A549 treated with ZK216348 at 1 μM for 4 hours (cell line): ENCODE measurements around the gene CCDC121. TPM values are rescaled to one million over a fixed set of nuclear protein-coding genes. Genes with fewer than 3 reads are reported as not detected.

Experiments
- total RNA-seq: library from RNA; stranded (reverse); fragments of 200-300 nt; extraction: Qiagen RNA extraction; gene quantifications from 5 replicates; pipeline ENCODE4 v1.2.3, GENCODE V29; 2022; ENCODE audit warnings: low read depth

The CCDC121 gene, protein sequence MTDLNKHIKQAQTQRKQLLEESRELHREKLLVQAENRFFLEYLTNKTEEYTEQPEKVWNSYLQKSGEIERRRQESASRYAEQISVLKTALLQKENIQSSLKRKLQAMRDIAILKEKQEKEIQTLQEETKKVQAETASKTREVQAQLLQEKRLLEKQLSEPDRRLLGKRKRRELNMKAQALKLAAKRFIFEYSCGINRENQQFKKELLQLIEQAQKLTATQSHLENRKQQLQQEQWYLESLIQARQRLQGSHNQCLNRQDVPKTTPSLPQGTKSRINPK
- total RNA-seq, result 2.7 to 4.6 TPM (median 4.0 TPM) in 5 replicates

DNA sequence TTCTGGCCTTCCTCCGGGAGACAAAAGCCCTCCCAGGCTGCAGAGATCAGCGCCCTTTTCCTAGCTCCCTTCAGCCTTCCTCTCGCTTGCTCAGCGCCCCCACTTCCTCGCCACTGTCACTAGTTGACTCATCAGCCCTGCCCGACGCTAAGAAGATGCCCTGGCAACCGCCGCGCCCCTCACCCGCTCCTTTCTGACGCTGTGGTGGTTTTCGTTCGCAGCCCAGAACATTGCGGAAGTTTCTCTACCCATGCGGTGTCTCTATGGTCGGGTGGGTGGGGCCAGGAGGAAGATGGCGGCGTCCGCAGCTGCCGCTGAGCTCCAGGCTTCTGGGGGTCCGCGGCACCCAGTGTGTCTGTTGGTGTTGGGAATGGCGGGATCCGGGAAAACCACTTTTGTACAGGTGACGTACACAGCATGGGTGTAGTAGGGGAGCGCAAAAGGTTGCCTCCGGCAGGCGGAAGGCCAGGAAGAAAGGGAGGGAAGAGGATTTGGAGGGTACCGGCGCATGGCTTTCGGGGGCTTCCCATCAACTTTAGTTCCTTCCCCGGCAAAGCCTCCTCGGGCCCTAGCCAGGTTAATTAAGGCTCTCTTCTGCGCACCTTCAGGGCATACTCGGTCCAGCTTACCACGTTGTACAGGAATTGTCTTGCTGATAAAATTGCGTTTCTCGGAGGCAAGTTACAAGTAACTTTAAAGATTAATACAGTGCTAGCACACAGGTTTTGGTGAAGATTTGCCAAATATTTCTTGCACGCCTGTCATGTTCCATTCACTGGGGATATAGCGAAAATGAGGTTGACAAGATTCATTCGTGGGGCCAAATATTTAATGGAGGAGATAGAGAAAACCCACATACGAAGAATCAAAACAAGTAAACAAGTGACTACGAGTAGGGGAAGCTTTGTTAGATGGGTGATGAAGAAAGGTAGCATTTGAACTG is at the start of gene CCDC121, which contains the start of gene GPN1:
Gene CCDC121 (minus strand): TSS at position 246 of the 943 bp plus-strand sequence. CDS start 1,213 bp downstream, outside the sequence.
Gene GPN1 (plus strand): TSS at position 284 of the 943 bp plus-strand sequence. CDS start 9 bp downstream, at position 293.

DNA sequence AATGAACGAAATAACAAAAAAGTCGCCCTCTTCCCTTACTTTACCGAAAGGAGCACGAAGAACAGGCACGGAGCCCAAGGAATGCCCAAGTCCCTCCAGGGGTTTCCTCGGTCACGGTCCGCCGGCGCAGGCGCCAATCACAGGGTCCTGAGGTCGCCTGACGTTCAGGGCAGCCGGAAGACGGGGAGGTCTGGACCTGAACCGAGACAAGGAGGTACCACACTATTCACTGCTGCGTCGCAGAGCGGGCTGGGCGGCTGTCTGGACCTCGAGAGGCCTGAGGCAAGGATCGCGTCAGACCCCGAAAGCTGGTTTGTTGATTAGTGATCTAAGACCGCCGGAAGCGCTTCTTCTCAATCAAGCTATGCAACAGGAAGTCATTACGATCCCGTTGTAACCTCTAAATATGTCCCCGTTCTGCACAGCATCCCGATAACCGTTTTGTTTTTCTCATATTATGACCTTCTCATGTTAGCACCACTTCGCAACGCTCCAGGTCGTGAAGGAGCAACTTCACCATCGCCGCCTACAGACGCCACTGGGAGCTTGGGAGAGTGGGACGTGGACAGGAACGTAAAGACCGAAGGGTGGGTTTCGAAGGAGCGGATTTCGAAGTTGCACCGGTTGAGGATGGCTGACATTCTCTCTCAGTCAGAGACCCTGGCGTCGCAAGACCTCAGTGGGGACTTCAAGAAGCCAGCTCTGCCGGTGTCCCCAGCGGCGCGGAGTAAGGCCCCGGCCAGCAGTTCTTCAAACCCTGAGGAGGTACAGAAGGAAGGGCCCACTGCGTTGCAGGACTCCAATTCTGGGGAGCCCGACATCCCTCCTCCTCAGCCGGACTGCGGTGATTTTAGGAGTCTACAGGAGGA is 34.7 kb upstream of the CCDC121 start, which contains the start of the genes SLC4A1AP and SUPT7L:
Gene SLC4A1AP (plus strand): TSS at position 605 of the 869 bp plus-strand sequence. CDS start 26 bp downstream, at position 631.
Gene SUPT7L (minus strand): TSS at position 330 of the 869 bp plus-strand sequence. CDS start 1,422 bp downstream, outside the sequence.

DNA sequence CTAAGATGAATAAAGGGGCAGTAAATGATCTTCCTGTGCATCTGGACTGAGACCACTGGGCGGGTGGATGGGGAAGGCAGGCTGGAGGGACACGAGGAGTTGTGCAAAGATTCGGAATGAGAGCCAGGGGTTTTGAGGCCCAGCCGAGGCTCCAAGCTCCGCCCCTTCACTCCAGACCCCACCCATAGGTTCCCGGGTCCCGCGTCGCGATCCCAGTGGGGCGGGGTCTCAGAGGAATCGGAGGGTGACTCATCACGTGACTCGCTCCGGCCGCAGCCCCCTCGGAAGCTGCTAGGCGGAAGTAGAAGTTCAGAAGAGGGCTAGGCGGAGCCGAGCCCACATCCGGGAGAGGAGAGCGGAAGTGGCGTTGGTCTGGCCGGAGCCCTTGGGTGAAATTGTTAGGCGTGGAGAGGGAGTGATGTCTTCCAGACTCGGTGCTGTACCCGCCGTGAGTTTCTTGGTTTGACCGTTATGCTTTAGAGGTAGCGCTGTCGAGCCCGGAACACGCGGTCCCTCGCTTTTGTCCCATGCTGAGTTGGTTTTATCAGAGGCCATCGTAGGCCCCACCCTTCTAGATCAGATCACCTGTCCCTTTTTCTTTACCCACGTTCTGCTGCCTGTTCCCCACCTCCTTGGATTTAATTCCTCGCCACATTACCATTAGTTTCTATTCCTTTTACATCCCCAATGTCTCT is 46.0 kb downstream of the CCDC121 start, which contains the start of gene ZNF512:
Gene ZNF512 (plus strand): TSS at position 348 of the 695 bp plus-strand sequence. CDS start 71 bp downstream, at position 419.

Other genes with a start within 250 kb of the CCDC121 start
- 6.2 to 14.6 TPM (median 14.5 TPM) in 5 replicates for gene ZNF513, start 248.3 kb downstream of the CCDC121 start, total RNA-seq
- gene PPM1G, start 219.4 kb downstream of the CCDC121 start, total RNA-seq, result 148 to 181 TPM (median 176 TPM) in 5 replicates
- gene NRBP1, start 200.4 kb downstream of the CCDC121 start, total RNA-seq, result 111 to 138 TPM (median 135 TPM) in 5 replicates
- 0.64 to 0.94 TPM (median 0.74 TPM) in 5 replicates for gene KRTCAP3, start 186.6 kb downstream of the CCDC121 start, total RNA-seq
- gene IFT172, start 139.3 kb downstream of the CCDC121 start, total RNA-seq, result 6.6 to 12.6 TPM (median 8.8 TPM) in 5 replicates
- 3.3 to 6.4 TPM (median 4.1 TPM) in 5 replicates for gene FNDC4, start 133.8 kb downstream of the CCDC121 start, total RNA-seq
- 0.28 to 0.77 TPM (median 0.36 TPM) in 4 of 5 replicates, not detected in the other for gene GCKR, start 132.2 kb downstream of the CCDC121 start, total RNA-seq
- gene ZNF512, start 46.0 kb downstream of the CCDC121 start, total RNA-seq, result 15.5 to 19.4 TPM (median 18.4 TPM) in 5 replicates
- gene GPN1, start within 50 bp of the CCDC121 start, total RNA-seq, result 56.4 to 60.1 TPM (median 59.8 TPM) in 5 replicates
- 26.4 to 34.3 TPM (median 32.0 TPM) in 5 replicates for gene SUPT7L, start 34.6 kb upstream of the CCDC121 start, total RNA-seq
- 30.4 to 42.7 TPM (median 31.5 TPM) in 5 replicates for gene SLC4A1AP, start 34.9 kb upstream of the CCDC121 start, total RNA-seq
- 294 to 625 TPM (median 311 TPM) in 5 replicates for gene MRPL33, start 142.7 kb upstream of the CCDC121 start, total RNA-seq